DND-41 (cell line): ENCODE results near the gene WDR18.

Experiments used
- ATAC-seq: fragments of 200-7000 bp; cut with Tn5 transposase; 3 replicates; pipeline ENCODE4 v1.9.1; 2021; ENCODE audit warnings: low read depth; ENCODE audit not compliant: insufficient read depth
- DNase-seq: peaks from one replicate; pipeline ENCODE4 v3.0.0-alpha.2; 2020
- H2AFZ ChIP-seq: 2 replicates; pipeline ENCODE4 v1.6.0; 2012; ENCODE audit warnings: low read depth, low read length
- H3K27ac ChIP-seq: 2 replicates; pipeline ENCODE4 v1.5.1; 2012; ENCODE audit warnings: low read length, inconsistent platforms
- H3K27me3 ChIP-seq: fragments of 200-600 bp; sonication (generic); 2 replicates; pipeline ENCODE4 v1.6.0; 2012; ENCODE audit warnings: low read length, mild to moderate bottlenecking, inconsistent platforms; ENCODE audit not compliant: insufficient read depth, poor library complexity
- H3K36me3 ChIP-seq: 2 replicates; pipeline ENCODE4 v1.5.1; 2012; ENCODE audit warnings: low read length, inconsistent platforms; ENCODE audit not compliant: insufficient read depth
- H3K4me1 ChIP-seq: 2 replicates; pipeline ENCODE4 v1.5.1; 2012; ENCODE audit warnings: mild to moderate bottlenecking, low read length; ENCODE audit not compliant: insufficient read depth
- H3K4me2 ChIP-seq: 2 replicates; pipeline ENCODE4 v1.6.0; 2012; ENCODE audit warnings: mild to moderate bottlenecking, moderate library complexity, low read length, inconsistent platforms; ENCODE audit not compliant: insufficient read depth
- H3K4me3 ChIP-seq, 2 experiments: fragments of 200-600 bp in 1 of 2; shearing (Covaris generic) in 1 of 2; 2 replicates each; pipeline ENCODE4 v1.5.1; 2012 to 2016; ENCODE audit warnings: inconsistent platforms in 2 of 2, low read length in 2 of 2, mild to moderate bottlenecking in 2 of 2, low read depth in 1 of 2, moderate library complexity in 1 of 2
- H3K79me2 ChIP-seq: 2 replicates; pipeline ENCODE4 v1.6.0; 2012; ENCODE audit warnings: low read length, inconsistent platforms; ENCODE audit not compliant: insufficient read depth
- H3K9ac ChIP-seq: 2 replicates; pipeline ENCODE4 v1.6.0; 2012; ENCODE audit warnings: low read depth, mild to moderate bottlenecking, inconsistent platforms, low read length, moderate library complexity
- H3K9me3 ChIP-seq: 2 replicates; pipeline ENCODE4 v1.5.1; 2012; ENCODE audit warnings: low read length, moderate library complexity, mild to moderate bottlenecking, inconsistent platforms; ENCODE audit not compliant: insufficient read depth, severe bottlenecking
- H4K20me1 ChIP-seq: 2 replicates; pipeline ENCODE4 v1.6.0; 2012; ENCODE audit warnings: low read length; ENCODE audit not compliant: insufficient read depth
- EZH2 ChIP-seq: IDR thresholded peaks from 3 replicates; pipeline ENCODE4 v1.6.1; 2012; ENCODE audit warnings: borderline replicate concordance, low read depth, mild to moderate bottlenecking, moderate library complexity, low read length, inconsistent platforms; ENCODE audit not compliant: severe bottlenecking
- TF ChIP-seq, protein P1 (sequence below): IDR thresholded peaks from 2 replicates; pipeline ENCODE4 v1.5.1; 2012; ENCODE audit warnings: borderline replicate concordance, low read length, moderate library complexity, mild to moderate bottlenecking; ENCODE audit not compliant: poor library complexity, severe bottlenecking; ENCODE audit errors: extremely low read depth

The WDR18 gene

DNA sequence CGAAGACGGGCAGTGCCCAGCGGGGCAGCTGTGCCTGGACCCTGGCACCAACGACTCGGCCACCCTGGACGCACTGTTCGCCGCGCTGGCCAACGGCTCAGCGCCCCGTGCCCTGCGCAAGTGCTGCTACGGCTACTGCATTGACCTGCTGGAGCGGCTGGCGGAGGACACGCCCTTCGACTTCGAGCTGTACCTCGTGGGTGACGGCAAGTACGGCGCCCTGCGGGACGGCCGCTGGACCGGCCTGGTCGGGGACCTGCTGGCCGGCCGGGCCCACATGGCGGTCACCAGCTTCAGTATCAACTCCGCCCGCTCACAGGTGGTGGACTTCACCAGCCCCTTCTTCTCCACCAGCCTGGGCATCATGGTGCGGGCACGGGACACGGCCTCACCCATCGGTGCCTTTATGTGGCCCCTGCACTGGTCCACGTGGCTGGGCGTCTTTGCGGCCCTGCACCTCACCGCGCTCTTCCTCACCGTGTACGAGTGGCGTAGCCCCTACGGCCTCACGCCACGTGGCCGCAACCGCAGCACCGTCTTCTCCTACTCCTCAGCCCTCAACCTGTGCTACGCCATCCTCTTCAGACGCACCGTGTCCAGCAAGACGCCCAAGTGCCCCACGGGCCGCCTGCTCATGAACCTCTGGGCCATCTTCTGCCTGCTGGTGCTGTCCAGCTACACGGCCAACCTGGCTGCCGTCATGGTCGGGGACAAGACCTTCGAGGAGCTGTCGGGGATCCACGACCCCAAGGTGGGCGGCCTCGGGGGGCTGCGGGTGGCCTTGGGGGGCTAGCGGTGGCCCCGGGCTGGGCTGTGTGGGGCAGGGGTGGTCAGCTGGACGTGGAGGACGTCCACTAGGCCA lies 20.9 kb downstream of the WDR18 start:
- ATAC-seq, result no peak

DNA sequence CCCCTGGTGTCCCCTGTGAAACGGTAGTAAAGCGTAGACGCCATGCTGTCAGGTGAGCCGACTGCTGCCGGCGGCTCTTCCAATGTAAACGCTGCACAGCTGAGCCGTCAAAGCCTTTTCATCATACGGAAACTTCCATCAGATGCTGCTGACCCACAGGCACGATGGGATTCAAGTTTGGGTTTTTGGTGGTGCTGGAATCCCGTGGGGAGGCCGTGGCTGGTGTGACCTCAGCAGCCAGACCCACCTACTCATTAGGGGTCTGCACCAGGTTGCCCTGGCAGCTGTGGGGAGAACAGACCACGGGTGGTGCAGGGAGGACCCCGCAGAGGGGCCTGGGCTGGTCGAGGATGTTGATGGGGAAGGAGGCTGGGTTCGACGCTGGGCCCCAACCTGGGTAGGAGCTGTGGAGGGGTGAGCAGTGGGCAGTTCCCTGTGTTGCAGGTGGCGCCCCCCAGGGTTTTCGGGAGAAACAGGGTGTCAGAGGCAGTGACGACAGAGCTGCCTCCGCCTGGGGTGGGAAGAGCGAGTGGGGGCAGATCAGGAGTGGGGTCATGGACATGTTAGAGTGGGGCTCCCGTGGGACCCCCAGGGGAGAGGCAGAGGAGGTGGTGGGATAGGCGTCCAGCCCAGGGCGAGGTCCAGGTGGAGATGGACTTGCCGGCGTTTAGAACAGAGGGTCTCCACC lies 22.7 kb downstream of the WDR18 start:
- Histone ChIP-seq H3K27me3 (no peaks in the 10 kb centered on the region), H3K36me3 (peaks cover 28% of the 10 kb centered on the region), H3K4me1 (no peaks in the 10 kb centered on the region; the same call in 1 of the 2 replicates), H3K9me3 (no peaks in the 10 kb centered on the region), H3K27ac (no peak overlapping the region), H3K79me2 (no peaks in the 10 kb centered on the region), H3K4me2 (no peak overlapping the region), H3K9ac (no peak overlapping the region), H4K20me1 (peaks cover 14% of the 10 kb centered on the region), H2AFZ (no peak overlapping the region), H3K4me3 (no peak overlapping the region)
- DNase-seq, result no peak
- ATAC-seq, result no peak
- TF ChIP-seq, protein P1, sequence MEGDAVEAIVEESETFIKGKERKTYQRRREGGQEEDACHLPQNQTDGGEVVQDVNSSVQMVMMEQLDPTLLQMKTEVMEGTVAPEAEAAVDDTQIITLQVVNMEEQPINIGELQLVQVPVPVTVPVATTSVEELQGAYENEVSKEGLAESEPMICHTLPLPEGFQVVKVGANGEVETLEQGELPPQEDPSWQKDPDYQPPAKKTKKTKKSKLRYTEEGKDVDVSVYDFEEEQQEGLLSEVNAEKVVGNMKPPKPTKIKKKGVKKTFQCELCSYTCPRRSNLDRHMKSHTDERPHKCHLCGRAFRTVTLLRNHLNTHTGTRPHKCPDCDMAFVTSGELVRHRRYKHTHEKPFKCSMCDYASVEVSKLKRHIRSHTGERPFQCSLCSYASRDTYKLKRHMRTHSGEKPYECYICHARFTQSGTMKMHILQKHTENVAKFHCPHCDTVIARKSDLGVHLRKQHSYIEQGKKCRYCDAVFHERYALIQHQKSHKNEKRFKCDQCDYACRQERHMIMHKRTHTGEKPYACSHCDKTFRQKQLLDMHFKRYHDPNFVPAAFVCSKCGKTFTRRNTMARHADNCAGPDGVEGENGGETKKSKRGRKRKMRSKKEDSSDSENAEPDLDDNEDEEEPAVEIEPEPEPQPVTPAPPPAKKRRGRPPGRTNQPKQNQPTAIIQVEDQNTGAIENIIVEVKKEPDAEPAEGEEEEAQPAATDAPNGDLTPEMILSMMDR, result no peak
- no peak for TF ChIP-seq EZH2

More for the DNA sequence above, 20.9 kb downstream of the WDR18 start:
- Histone ChIP-seq H3K36me3 (peaks cover 10% of the 10 kb centered on the region), H3K27me3 (no peaks in the 10 kb centered on the region), H3K27ac (no peak overlapping the region), H3K4me2 (no peak overlapping the region), H3K9me3 (no peaks in the 10 kb centered on the region), H2AFZ (no peak overlapping the region), H3K4me1 (no peaks in the 10 kb centered on the region; the same call in 1 of the 2 replicates), H3K9ac (no peak overlapping the region), H3K79me2 (no peaks in the 10 kb centered on the region), H3K4me3 (no peak overlapping the region), H4K20me1 (peaks cover 14% of the 10 kb centered on the region)
- TF ChIP-seq, protein P1, result no peak
- no peak for TF ChIP-seq EZH2
- no peak for DNase-seq

DNA sequence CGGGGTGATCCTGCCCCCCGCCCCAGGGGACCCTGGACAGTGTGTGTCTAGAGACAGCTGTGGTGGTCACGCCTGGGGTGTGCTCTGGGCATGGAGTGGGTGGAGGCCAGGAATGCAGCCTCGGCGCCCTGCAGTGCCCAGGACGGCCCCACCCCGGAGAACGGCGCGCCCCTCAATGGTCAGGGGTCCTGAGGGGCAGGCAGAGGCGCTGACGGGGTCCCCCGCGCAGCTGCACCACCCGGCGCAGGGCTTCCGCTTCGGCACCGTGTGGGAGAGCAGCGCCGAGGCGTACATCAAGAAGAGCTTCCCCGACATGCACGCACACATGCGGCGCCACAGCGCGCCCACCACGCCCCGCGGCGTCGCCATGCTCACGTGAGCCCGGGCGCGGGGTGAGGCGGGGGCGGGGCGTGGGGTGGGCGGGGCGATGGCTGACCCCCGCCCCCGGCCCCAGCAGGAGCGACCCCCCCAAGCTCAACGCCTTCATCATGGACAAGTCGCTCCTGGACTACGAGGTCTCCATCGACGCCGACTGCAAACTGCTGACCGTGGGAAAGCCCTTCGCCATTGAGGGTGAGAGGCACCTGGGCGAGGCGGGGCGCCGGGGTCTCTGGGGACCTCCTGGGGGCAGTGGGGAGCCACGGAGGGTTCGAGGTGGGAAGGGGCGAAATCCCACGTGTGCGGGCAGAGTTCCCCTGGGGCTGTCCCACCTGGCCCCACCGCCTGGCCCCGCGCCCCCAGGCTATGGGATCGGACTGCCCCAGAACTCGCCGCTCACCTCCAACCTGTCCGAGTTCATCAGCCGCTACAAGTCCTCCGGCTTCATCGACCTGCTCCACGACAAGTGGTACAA lies 23.5 kb downstream of the WDR18 start:
- Histone ChIP-seq H3K27me3 (no peaks in the 10 kb centered on the region), H3K4me3 (no peak overlapping the region), H4K20me1 (peaks cover 21% of the 10 kb centered on the region), H2AFZ (no peak overlapping the region), H3K9ac (no peak overlapping the region), H3K27ac (no peak overlapping the region), H3K4me2 (no peak overlapping the region), H3K79me2 (no peaks in the 10 kb centered on the region), H3K9me3 (no peaks in the 10 kb centered on the region), H3K36me3 (peaks cover 36% of the 10 kb centered on the region), H3K4me1 (no peaks in the 10 kb centered on the region)
- no peak for ATAC-seq
- no peak for DNase-seq
- TF ChIP-seq, protein P1, result no peak
- no peak for TF ChIP-seq EZH2
